HG02973 (cell line): ENCODE results near the gene NKAIN1.
"Not testable (repeated sequence)": the region's sequence is repeated elsewhere in the genome, so short reads cannot be mapped to it uniquely, and the experiment has no call there.

Source experiments
- ATAC-seq: cut with Tn5 transposase; IDR thresholded peaks from one replicate; pipeline ENCODE4 v1.9.1; 2021; ENCODE audit warnings: moderate library complexity; ENCODE audit not compliant: unreplicated experiment

The NKAIN1 gene

DNA sequence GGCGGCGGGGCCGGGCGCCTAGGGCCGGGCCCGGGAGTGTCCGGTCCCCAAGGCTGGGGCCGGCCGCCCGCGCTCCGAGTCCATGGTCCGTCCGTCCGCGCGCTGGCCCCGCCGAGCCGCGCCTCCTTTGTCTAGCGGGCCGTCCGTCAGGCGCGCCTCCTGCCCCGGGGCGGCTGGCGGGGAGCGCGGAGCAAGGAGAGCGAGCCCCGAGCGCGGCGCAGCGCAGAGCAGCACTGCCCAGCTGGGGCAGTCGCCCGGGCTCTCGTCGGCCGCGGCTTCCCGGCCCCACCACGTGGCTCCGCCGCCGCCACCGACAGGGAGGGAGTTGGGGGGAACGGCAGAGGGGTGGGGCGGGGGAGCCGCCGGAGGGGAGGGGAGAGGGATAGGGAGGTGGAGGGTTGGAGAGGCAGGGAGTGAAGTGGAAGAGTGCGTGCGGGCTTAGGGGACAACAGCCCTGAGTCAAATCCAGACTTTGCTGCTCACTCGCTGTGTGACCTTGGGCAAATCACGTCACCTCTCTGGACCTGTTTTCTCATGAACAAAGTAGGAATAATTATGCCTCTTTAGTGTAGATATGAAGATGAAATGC, at the start of gene NKAIN1:
Gene NKAIN1, minus strand, starts transcription at position 235 of the 589 bp plus-strand sequence. CDS start 340 bp downstream, outside the sequence.
- ATAC-seq: no peak

- ATAC-seq: no peak
These were observed 49.3 kb upstream of the NKAIN1 start for GRCh38 chr1:31289021-31289420.

DNA sequence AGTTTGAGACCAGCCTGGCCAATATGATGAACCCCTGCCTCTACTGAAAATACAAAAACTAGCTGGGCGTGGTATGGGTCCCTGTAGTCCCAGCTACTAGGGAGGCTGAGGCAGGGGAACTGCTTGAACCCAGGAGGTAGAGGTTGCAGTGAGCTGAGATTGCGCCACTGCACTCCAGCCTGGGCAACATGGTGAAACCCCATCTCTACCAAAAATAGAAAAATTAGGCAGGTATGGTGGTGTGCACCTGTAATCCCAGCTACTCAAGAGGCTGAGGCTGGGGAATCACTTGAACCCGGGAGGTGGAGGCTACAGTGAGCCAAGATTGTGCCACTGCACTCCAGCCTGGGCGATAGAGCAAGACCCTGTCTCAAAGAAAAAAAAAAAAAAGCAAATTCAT, 48.1 kb upstream of the NKAIN1 start:
- not testable (repeated sequence) for ATAC-seq

DNA sequence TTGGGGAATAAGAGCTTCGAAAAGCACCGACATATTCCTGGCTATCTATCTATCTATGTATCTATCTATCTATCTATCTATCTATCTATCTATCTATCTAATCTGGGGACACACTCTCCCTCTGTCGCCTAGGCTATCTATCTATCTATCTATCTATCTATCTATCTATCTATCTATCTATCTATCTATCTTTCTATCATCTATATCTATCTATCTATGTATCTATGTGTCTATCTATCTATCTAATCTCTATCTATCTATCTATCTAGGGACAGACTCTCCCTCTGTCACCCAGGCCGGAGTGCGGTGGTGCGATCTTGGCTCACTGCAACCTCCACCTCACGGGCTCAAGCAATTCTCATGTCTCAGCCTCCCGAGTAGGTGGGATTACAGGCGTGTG, 42.7 kb upstream of the NKAIN1 start:
- ATAC-seq: not testable (repeated sequence)

DNA sequence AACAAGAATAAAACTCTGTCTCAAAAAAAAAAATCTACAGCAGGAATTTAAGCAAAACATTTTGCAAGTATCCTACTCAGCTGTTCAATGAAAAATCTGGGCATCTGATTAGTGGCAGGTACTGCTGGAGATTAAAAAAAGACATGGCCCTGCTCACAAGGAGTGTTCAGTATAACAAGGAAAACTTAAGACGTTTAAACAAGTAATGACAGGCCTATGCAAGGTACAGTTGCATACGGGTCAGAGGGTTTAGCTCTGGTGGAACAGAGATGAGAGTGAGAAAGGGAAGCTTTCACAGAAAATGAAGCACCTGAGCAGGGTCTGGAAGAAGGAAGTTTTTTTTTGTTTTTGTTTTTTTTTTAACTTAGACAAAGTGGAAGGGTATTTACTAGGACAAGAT, 33.9 kb upstream of the NKAIN1 start:
- ATAC-seq: no peak

DNA sequence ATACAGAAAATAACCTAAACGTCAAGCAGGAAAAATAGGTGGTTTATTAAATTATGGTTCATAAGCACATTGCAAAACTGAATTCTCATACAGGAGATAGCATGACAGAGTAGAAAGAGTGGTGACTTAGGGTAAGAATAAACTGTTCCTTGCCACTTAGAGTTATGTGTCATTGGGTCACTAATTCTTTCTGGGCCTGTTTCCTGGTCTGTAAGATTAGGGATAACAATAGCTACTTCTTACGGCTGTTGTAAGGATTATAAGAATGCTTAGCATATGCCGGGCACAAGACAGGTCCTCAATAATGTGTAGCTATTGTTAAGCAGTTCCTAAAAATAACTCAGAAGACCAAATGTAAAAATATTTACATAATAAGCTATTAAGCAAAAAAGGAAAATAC, 32.7 kb upstream of the NKAIN1 start:
- ATAC-seq: no peak

GRCh38 chr1:31266547-31266946, 26.9 kb upstream of the NKAIN1 start:
- no peak for ATAC-seq

DNA sequence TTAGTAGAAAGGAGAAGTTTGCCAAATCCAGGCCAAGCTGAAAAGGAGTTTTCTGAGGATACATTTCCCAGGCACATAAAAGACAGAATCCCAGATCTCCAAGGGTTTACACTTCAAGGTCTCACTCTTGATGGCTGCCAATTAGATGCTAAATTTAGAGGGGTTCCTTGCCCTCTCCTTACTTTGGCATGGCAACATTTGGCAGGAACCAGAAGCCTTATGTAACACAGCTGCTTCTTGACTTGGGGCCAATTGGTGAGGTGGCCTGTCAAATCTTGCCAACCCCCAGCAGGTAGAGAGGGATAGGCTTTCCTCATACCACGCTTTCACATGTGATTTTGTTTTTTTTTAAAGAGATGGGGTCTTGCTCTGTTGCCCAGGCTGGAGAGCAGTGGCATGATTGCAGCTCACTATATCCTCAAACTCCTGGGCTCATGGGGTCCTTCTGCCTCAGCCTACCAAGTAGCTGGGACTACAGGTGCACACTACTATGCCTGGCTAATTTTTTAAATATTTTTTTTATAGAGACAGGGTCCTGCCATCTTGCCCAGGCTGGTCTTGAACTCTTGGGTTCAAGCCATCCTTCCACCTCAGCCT, 25.2 kb upstream of the NKAIN1 start:
- ATAC-seq: no peak

DNA sequence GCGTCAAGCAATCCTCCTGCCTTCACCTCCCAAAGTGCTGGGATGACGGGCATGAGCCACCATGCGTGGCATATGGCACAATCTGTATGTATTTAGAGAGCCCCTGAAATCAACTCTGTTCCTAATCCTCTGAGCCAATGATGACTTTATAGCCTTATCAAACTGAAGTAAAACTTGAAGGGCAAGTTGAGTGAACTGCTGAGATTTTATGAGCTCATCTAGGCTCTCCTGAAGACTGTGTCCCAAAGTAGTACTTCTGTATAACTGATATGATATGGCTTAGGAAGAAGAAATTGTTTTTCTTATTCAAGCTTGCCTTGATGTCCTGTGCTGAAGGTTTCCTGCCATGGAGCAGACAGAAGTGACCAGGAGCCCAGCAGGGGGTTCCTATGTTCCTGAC, 23.7 kb upstream of the NKAIN1 start:
- ATAC-seq: no peak

- not testable (repeated sequence) for ATAC-seq
These were observed 22.7 kb upstream of the NKAIN1 start for GRCh38 chr1:31262393-31262792.

GRCh38 chr1:31261916-31262315, 22.2 kb upstream of the NKAIN1 start:
- ATAC-seq: no peak

DNA sequence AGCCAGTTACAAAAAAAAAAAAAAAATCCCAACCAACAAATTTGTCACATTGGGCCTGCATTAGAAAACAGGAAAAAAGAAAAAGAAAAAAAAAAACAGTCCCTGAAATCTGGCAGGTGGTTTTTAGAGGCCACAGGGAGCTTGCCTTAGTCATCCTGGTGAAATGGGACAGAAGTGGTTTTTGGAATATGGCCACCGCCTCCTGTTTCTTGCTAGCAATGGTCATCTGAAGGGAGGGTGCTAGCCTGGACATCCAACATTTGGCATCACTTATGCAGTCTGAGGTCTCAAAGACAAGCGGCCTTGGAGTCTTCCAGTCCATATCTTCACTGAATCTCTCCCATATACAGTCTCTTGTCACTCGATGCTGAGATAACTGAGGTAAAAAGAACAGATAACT, 20.1 kb upstream of the NKAIN1 start:
- no peak for ATAC-seq

DNA sequence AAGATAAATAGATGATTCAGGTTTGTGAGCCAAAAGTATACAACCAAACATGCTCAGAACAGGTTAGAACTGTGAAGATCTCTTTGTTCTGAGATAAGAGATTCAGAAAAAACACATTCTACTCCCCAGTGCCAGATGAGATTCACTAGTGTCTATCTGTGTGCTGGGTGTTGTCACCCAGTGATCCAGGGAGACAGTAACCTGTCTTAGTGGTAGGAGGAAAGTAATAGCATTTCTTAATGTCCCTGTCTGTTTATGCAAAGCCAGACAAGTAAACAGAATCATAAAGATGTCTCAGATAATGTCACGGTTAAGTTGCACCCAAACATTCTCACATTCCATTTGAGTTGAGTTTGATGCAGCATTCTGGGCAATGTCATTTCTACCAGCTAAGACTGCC, 18.9 kb upstream of the NKAIN1 start:
- no peak for ATAC-seq

DNA sequence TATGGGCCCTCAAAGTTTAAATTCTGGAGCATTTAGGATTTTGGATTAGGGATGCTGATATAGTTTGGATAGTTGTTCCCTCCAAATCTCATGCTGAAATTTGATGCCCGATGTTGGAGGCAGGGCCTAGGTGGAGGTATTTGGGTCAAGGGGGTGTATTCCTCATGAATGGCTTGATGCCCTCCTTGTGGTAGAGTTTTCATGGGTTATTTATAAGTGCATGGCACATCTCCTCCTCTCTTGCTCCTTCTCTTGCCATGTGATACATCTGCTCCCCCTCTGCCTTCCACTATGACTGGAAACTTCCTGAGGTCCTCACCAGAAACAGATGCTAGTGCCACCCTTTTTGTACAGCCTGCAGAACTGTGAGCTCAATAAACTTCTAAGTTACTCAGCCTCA, 17.5 kb upstream of the NKAIN1 start:
- ATAC-seq: no peak

- no peak for ATAC-seq
These were observed 10.2 kb upstream of the NKAIN1 start for GRCh38 chr1:31249854-31250253.

GRCh38 chr1:31248276-31248675, 8.6 kb upstream of the NKAIN1 start:
- ATAC-seq: no peak

DNA sequence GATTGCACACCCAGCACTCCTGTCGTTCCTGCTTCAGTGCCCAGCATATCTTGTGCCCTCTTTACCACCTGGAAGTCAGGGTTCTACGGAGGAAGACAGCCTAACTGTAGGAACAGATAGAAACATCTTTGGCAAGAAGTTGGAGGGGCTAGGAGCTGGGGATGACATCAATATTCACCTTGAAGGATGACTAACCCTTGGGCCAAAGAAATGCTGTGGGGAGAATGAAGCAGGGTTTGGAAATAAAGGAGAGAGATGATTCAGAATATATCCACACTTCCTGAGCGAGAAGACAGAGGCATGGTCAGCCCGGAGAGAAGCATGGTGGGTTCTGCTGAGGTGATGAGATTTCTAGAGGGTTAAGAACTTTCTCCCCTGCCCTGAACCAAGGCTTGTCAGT, 4.6 kb upstream of the NKAIN1 start:
- no peak for ATAC-seq

GRCh38 chr1:31243501-31244286, 4.0 kb upstream of the NKAIN1 start:
- ATAC-seq: no peak

DNA sequence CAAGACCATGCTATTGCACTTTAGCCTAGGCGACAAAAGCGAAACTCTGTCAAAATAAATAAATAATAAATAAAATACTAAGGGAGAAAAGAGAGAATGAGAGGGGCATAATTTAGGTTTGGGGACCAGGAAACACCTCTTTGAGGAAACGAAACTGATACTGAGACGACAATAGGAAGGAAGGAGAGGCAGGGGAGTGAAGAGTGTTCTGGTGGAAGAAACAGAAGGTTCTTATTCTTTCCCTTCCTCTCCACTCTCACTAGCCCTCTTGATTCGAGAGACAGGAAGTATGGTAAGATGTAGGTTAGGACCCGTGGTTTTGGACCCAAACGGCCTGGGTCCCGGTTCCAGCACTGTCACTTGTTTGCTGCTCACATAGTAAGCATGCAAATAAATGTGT, 1.6 kb upstream of the NKAIN1 start:
- ATAC-seq: no peak

GRCh38 chr1:31238986-31239613, 587 bp downstream of the NKAIN1 start:
- no peak for ATAC-seq

DNA sequence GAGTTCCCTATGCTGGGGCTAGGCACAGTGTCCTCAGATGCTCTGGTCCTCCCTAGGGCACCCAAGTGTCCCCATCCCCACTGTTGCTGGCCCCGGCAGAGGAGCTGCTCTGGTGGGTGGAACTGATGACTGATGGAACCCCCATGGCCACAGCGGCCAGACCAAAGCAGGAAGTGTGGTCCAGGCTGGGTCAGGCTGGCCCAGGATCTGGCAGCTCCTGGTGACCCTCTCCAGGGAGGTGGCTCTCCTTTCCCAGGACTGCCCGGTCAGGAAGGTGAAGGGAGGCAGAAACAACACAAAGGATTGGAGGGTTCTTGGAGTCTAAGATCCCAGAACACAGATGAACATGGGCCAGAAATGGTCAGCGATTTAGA, 1.1 kb downstream of the NKAIN1 start:
- ATAC-seq: no peak

GRCh38 chr1:31234870-31235269, 4.8 kb downstream of the NKAIN1 start:
- ATAC-seq: no peak
